ENCODE data around the gene FBLN7.

- no peak for TF ChIP-seq CTCF (IDR thresholded peaks at IDR 0.05)
- TF ChIP-seq ZFX (IDR thresholded peaks at IDR 0.05; ENCODE audit: borderline replicate concordance): no peak
Measured at GRCh38 chr2:112149194-112149593, 11.0 kb downstream of the FBLN7 start.

Measured in 22Rv1 (cell line).